SK-N-SH treated with all-trans-retinoic acid at 6 μM for 48 hours (cell line): ENCODE data around the gene CORO6.

Experiments used
- ARNTL ChIP-seq: fragments of 450-650 bp; formaldehyde crosslinking; IDR thresholded peaks from 2 replicates; pipeline ENCODE4 v1.5.0; 2020; ENCODE audit warnings: low read depth, mild to moderate bottlenecking, moderate library complexity, borderline replicate concordance
- PPARA ChIP-seq: fragments of 250-450 bp; sonication (Bioruptor Pico); IDR thresholded peaks from 2 replicates; pipeline ENCODE4 v1.5.0; 2020; ENCODE audit warnings: mild to moderate bottlenecking, borderline replicate concordance
- SNAI2 ChIP-seq: fragments of 250-450 bp; sonication (Bioruptor Pico); IDR thresholded peaks from 2 replicates; pipeline ENCODE4 v1.5.0; 2020; ENCODE audit warnings: mild to moderate bottlenecking, moderate library complexity
- ZFP3 ChIP-seq: fragments of 250-450 bp; sonication (Bioruptor Pico); IDR thresholded peaks from 2 replicates; pipeline ENCODE4 v1.5.0; 2020; ENCODE audit warnings: mild to moderate bottlenecking, moderate library complexity
- ZNF565 ChIP-seq: fragments of 450-650 bp; formaldehyde crosslinking; conservative IDR thresholded peaks from 2 replicates; pipeline ENCODE4 v1.5.0; 2020; ENCODE audit warnings: low read depth, mild to moderate bottlenecking, moderate library complexity
- ZNF8 ChIP-seq: fragments of 450-650 bp; formaldehyde crosslinking; IDR thresholded peaks from 2 replicates; pipeline ENCODE4 v1.5.0; 2020; ENCODE audit warnings: mild to moderate bottlenecking, moderate library complexity
- TF ChIP-seq, protein P1 (sequence below): fragments of 250-450 bp; sonication (Bioruptor Pico); IDR thresholded peaks from 2 replicates; pipeline ENCODE4 v1.8.0; 2020; ENCODE audit warnings: mild to moderate bottlenecking, moderate library complexity, borderline replicate concordance
- TF ChIP-seq, protein P2 (sequence below): fragments of 250-450 bp; sonication (Bioruptor Pico); IDR thresholded peaks from 2 replicates; pipeline ENCODE4 v1.8.0; 2021; ENCODE audit warnings: low read depth, mild to moderate bottlenecking, moderate library complexity, borderline replicate concordance

DNA sequence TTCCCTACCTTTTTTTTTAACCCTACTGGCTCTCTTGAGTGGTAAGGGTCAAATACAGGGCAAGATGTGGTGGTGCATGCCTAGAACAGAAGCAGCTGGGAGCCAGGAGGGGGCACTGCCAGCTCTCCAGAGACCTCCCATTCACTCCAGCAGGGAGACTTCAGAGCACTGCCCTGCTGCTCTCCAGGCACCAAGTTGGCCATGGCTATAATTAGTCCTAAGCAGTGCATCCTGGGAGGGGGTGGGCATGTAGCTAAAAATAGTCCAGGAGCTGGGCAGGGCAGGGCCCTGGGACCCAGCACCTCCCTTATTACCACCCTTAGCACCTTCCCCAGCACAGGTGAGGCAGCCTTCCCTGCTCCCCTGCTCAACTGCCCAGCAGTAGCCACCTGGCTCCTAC lies 3.5 kb downstream of the CORO6 start:
- TF ChIP-seq ZNF8 (CRISPR knock-in tag) (no peak), ZNF565 (CRISPR knock-in tag) (no peak), PPARA (CRISPR knock-in tag) (no peak), SNAI2 (CRISPR knock-in tag) (no peak), ARNTL (CRISPR knock-in tag) (no peak), ZFP3 (no peak)
- TF ChIP-seq, protein P1, sequence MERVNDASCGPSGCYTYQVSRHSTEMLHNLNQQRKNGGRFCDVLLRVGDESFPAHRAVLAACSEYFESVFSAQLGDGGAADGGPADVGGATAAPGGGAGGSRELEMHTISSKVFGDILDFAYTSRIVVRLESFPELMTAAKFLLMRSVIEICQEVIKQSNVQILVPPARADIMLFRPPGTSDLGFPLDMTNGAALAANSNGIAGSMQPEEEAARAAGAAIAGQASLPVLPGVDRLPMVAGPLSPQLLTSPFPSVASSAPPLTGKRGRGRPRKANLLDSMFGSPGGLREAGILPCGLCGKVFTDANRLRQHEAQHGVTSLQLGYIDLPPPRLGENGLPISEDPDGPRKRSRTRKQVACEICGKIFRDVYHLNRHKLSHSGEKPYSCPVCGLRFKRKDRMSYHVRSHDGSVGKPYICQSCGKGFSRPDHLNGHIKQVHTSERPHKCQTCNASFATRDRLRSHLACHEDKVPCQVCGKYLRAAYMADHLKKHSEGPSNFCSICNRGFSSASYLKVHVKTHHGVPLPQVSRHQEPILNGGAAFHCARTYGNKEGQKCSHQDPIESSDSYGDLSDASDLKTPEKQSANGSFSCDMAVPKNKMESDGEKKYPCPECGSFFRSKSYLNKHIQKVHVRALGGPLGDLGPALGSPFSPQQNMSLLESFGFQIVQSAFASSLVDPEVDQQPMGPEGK: no peak
- TF ChIP-seq, protein P2, sequence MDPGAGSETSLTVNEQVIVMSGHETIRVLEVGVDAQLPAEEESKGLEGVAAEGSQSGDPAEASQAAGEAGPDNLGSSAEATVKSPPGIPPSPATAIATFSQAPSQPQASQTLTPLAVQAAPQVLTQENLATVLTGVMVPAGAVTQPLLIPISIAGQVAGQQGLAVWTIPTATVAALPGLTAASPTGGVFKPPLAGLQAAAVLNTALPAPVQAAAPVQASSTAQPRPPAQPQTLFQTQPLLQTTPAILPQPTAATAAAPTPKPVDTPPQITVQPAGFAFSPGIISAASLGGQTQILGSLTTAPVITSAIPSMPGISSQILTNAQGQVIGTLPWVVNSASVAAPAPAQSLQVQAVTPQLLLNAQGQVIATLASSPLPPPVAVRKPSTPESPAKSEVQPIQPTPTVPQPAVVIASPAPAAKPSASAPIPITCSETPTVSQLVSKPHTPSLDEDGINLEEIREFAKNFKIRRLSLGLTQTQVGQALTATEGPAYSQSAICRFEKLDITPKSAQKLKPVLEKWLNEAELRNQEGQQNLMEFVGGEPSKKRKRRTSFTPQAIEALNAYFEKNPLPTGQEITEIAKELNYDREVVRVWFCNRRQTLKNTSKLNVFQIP: no peak
